ENCODE measurements around the gene UST.

DNA sequence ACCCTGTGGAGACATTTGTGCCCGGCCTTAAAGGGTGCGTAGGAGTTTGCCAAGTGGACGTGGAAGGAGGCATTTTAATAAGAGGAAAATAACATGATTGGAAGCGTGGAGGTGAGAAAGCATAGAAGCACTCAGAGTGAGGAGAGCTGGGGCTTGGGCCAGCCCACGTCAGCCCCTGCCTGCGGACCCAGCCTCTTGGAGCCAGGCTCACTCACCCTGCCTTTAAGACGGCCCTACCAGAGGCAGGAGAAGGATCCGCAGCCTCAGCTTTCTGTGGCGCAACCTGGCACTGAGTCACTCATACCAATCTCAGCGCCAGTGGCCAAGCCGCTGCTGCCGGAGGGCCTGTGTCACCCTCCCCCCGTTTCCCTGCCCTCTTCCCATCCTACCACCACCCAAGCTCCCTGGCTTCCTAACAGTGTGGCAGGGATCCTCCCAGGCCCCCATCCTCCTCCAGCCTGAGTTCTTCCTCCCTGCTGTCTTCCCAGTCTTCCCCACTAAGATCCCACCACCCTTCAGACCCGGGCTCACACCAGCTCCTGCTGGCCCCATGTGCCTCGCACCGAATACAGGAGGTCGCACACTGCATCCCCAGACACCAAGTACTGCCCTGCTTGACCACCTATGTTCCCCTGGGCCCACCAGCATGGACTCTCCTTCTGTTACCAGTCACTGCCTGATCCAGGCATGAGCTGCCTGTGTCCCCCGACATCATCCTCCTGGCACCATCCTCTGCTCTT, 285.2 kb downstream of the UST start:
- no peak for TF ChIP-seq POLR2A (IDR thresholded peaks at IDR 0.05)
- TF ChIP-seq, protein P1, sequence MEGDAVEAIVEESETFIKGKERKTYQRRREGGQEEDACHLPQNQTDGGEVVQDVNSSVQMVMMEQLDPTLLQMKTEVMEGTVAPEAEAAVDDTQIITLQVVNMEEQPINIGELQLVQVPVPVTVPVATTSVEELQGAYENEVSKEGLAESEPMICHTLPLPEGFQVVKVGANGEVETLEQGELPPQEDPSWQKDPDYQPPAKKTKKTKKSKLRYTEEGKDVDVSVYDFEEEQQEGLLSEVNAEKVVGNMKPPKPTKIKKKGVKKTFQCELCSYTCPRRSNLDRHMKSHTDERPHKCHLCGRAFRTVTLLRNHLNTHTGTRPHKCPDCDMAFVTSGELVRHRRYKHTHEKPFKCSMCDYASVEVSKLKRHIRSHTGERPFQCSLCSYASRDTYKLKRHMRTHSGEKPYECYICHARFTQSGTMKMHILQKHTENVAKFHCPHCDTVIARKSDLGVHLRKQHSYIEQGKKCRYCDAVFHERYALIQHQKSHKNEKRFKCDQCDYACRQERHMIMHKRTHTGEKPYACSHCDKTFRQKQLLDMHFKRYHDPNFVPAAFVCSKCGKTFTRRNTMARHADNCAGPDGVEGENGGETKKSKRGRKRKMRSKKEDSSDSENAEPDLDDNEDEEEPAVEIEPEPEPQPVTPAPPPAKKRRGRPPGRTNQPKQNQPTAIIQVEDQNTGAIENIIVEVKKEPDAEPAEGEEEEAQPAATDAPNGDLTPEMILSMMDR (IDR thresholded peaks at IDR 0.05), result no peak
